Karpas-422 (cell line): ENCODE results near the gene TDRD3. TPM values are rescaled to one million over a fixed set of nuclear protein-coding genes. Genes with fewer than 3 reads are reported as not detected.
"Not testable (repeated sequence)": the region's sequence is repeated elsewhere in the genome, so short reads cannot be mapped to it uniquely, and the experiment has no call there.

Experiments
- DNase-seq: peaks from one replicate; pipeline ENCODE4 v3.0.0-alpha.2; 2015
- H2AFZ ChIP-seq: fragments of 200-600 bp; sonication (generic); 2 replicates; pipeline ENCODE4 v1.6.1; 2014; ENCODE audit warnings: antibody characterized with exemption, low read length, mixed read lengths
- H3K27ac ChIP-seq: fragments of 200-600 bp; sonication (generic); 2 replicates; pipeline ENCODE4 v1.5.1; 2014; ENCODE audit warnings: mild to moderate bottlenecking, low read length, moderate library complexity
- H3K27me3 ChIP-seq: fragments of 200-600 bp; sonication (generic); 2 replicates; pipeline ENCODE4 v1.6.1; 2014; ENCODE audit warnings: low read length, mixed read lengths
- H3K36me3 ChIP-seq: fragments of 200-600 bp; sonication (generic); 2 replicates; pipeline ENCODE4 v1.6.1; 2014; ENCODE audit warnings: low read length, mixed read lengths; ENCODE audit not compliant: insufficient read depth
- H3K4me1 ChIP-seq: fragments of 200-600 bp; sonication (generic); 2 replicates; pipeline ENCODE4 v1.6.1; 2014; ENCODE audit warnings: mild to moderate bottlenecking, low read length, mixed read lengths
- H3K4me2 ChIP-seq: fragments of 200-600 bp; sonication (generic); 2 replicates; pipeline ENCODE4 v1.6.1; 2014; ENCODE audit warnings: low read length, low read depth, mild to moderate bottlenecking; ENCODE audit not compliant: poor library complexity, severe bottlenecking
- H3K4me3 ChIP-seq: fragments of 200-600 bp; sonication (generic); 2 replicates; pipeline ENCODE4 v1.5.1; 2014; ENCODE audit warnings: mild to moderate bottlenecking, antibody characterized with exemption, low read length, mixed read lengths
- H3K79me2 ChIP-seq: fragments of 200-600 bp; sonication (generic); 2 replicates; pipeline ENCODE4 v1.6.1; 2014; ENCODE audit warnings: mild to moderate bottlenecking, low read length, mixed read lengths
- H3K9ac ChIP-seq: fragments of 200-600 bp; sonication (generic); 2 replicates; pipeline ENCODE4 v1.6.0; 2014; ENCODE audit warnings: low read length
- H3K9me2 ChIP-seq: fragments of 200-600 bp; sonication (generic), shearing (Covaris generic); replicated peaks from 2 replicates; pipeline ENCODE4 v1.6.0; 2014; ENCODE audit warnings: mild to moderate bottlenecking, low read length, moderate library complexity; ENCODE audit not compliant: insufficient read depth
- H3K9me3 ChIP-seq: fragments of 300-700, 200-600 bp; sonication (generic); 2 replicates; pipeline ENCODE4 v1.6.1; 2014; ENCODE audit warnings: low read length, mixed read lengths
- H4K20me1 ChIP-seq: fragments of 200-600 bp; sonication (generic); 2 replicates; pipeline ENCODE4 v1.6.1; 2014; ENCODE audit warnings: mild to moderate bottlenecking, antibody characterized with exemption, low read length, low read depth; ENCODE audit not compliant: insufficient read depth
- total RNA-seq: library from RNA; depleted of rRNA; stranded (reverse); fragments of >200 nt; shearing (Covaris generic); gene quantifications from 2 replicates; pipeline ENCODE4 v1.2.3, GENCODE V29; 2014; ENCODE audit warnings: low replicate concordance

TDRD3 gene
- total RNA-seq, 1 experiment from 2014 or later, result 7.8 TPM

- H3K27me3 ChIP-seq, result no peaks in the 10 kb centered on the region
- H3K4me1 ChIP-seq, result no peaks in the 10 kb centered on the region
- H3K9me3 ChIP-seq, result no peaks in the 10 kb centered on the region
- no peaks in the 10 kb centered on the region for H3K9me2 ChIP-seq
- H3K27ac ChIP-seq, result no peak overlapping the region
- no peaks in the 10 kb centered on the region for H3K36me3 ChIP-seq
- H3K4me2 ChIP-seq, result no peak overlapping the region
- DNase-seq, result no peak
- H3K9ac ChIP-seq, result no peak overlapping the region
- H2AFZ ChIP-seq, result no peak overlapping the region
- no peaks in the 10 kb centered on the region for H4K20me1 ChIP-seq
- no peaks in the 10 kb centered on the region for H3K79me2 ChIP-seq
- no peak overlapping the region for H3K4me3 ChIP-seq
These were observed 38.6 kb upstream of the TDRD3 start for GRCh38 chr13:60358453-60358852.

- Histone ChIP-seq H3K4me3 (no peak overlapping the region), H3K79me2 (no peaks in the 10 kb centered on the region), H3K9ac (no peak overlapping the region), H3K9me2 (no peaks in the 10 kb centered on the region), H4K20me1 (no peaks in the 10 kb centered on the region), H3K4me1 (no peaks in the 10 kb centered on the region), H2AFZ (no peak overlapping the region), H3K27ac (no peak overlapping the region), H3K27me3 (no peaks in the 10 kb centered on the region), H3K9me3 (no peaks in the 10 kb centered on the region), H3K36me3 (no peaks in the 10 kb centered on the region), H3K4me2 (no peak overlapping the region)
- DNase-seq, result no peak
These were observed 33.7 kb upstream of the TDRD3 start for GRCh38 chr13:60363288-60363687.

- H3K9me2 ChIP-seq, result no peaks in the 10 kb centered on the region
- H3K27ac ChIP-seq, result no peak overlapping the region
- H3K9ac ChIP-seq, result no peak overlapping the region
- DNase-seq, result peak; percentile 60
- H3K4me1 ChIP-seq, result peaks cover 9% of the 10 kb centered on the region
- H3K4me2 ChIP-seq, result no peak overlapping the region
- H3K27me3 ChIP-seq, result no peaks in the 10 kb centered on the region
- H3K4me3 ChIP-seq, result no peak overlapping the region
- no peaks in the 10 kb centered on the region for H3K79me2 ChIP-seq
- H4K20me1 ChIP-seq, result no peaks in the 10 kb centered on the region
- H3K36me3 ChIP-seq, result no peaks in the 10 kb centered on the region
- H3K9me3 ChIP-seq, result no peaks in the 10 kb centered on the region
- no peak overlapping the region for H2AFZ ChIP-seq
These were observed 27.8 kb upstream of the TDRD3 start for GRCh38 chr13:60369242-60369641.

GRCh38 chr13:60370343-60370742 lies 26.7 kb upstream of the TDRD3 start:
- no peak overlapping the region for H3K27ac ChIP-seq
- H3K9ac ChIP-seq, result peak overlapping the region; percentile 48
- no peaks in the 10 kb centered on the region for H4K20me1 ChIP-seq
- no peaks in the 10 kb centered on the region for H3K79me2 ChIP-seq
- H2AFZ ChIP-seq, result peak overlapping the region; percentile 99
- no peaks in the 10 kb centered on the region for H3K36me3 ChIP-seq
- H3K4me2 ChIP-seq, result peak overlapping the region; percentile 60
- H3K4me1 ChIP-seq, result peaks cover 9% of the 10 kb centered on the region
- H3K9me2 ChIP-seq, result no peaks in the 10 kb centered on the region
- no peaks in the 10 kb centered on the region for H3K27me3 ChIP-seq
- no peaks in the 10 kb centered on the region for H3K9me3 ChIP-seq
- peak; percentile 69 for DNase-seq
- peak overlapping the region; percentile 47; the same call in 1 of the 2 replicates for H3K4me3 ChIP-seq

- Histone ChIP-seq H3K27ac (no peak overlapping the region), H3K4me3 (no peak overlapping the region), H3K4me1 (peaks cover 9% of the 10 kb centered on the region), H4K20me1 (no peaks in the 10 kb centered on the region), H3K36me3 (no peaks in the 10 kb centered on the region), H3K9ac (no peak overlapping the region), H3K9me3 (no peaks in the 10 kb centered on the region), H3K79me2 (no peaks in the 10 kb centered on the region), H3K9me2 (no peaks in the 10 kb centered on the region), H3K4me2 (no peak overlapping the region), H3K27me3 (no peaks in the 10 kb centered on the region), H2AFZ (no peak overlapping the region)
- DNase-seq, result no peak
These were observed 24.9 kb upstream of the TDRD3 start for GRCh38 chr13:60372141-60372540.

GRCh38 chr13:60379282-60379681 lies 17.7 kb upstream of the TDRD3 start:
- not testable (repeated sequence) for H3K79me2 ChIP-seq, H3K27ac ChIP-seq, H3K4me3 ChIP-seq, DNase-seq, H3K27me3 ChIP-seq, H4K20me1 ChIP-seq, H3K9me2 ChIP-seq, H3K4me2 ChIP-seq, H3K9me3 ChIP-seq, H3K36me3 ChIP-seq, H3K9ac ChIP-seq, H2AFZ ChIP-seq, H3K4me1 ChIP-seq

GRCh38 chr13:60379837-60380565 lies 17.0 kb upstream of the TDRD3 start:
- Histone ChIP-seq H3K27me3 (no peaks in the 10 kb centered on the region), H4K20me1 (no peaks in the 10 kb centered on the region), H3K4me2 (no peak overlapping the region), H3K4me3 (no peak overlapping the region), H3K4me1 (no peaks in the 10 kb centered on the region), H3K79me2 (no peaks in the 10 kb centered on the region), H3K9me2 (no peaks in the 10 kb centered on the region), H2AFZ (no peak overlapping the region), H3K36me3 (no peaks in the 10 kb centered on the region), H3K9me3 (no peaks in the 10 kb centered on the region), H3K9ac (no peak overlapping the region), H3K27ac (no peak overlapping the region)
- DNase-seq, result peak; percentile 44

GRCh38 chr13:60384911-60385310 lies 12.1 kb upstream of the TDRD3 start:
- Histone ChIP-seq H3K4me1 (no peaks in the 10 kb centered on the region; the same call in 1 of the 2 replicates), H2AFZ (no peak overlapping the region), H4K20me1 (no peaks in the 10 kb centered on the region), H3K4me2 (no peak overlapping the region), H3K9ac (no peak overlapping the region), H3K4me3 (no peak overlapping the region), H3K9me2 (no peaks in the 10 kb centered on the region), H3K36me3 (no peaks in the 10 kb centered on the region), H3K27ac (no peak overlapping the region), H3K79me2 (no peaks in the 10 kb centered on the region), H3K27me3 (no peaks in the 10 kb centered on the region), H3K9me3 (no peaks in the 10 kb centered on the region)
- DNase-seq, result no peak
